Right lobe of liver (tissue), 6 donors: ENCODE data around the gene MAP7D3. TPM values are rescaled to one million over a fixed set of nuclear protein-coding genes. Genes with fewer than 3 reads are reported as not detected.

Source experiments
- ATAC-seq, 4 donors: fragments of 200-7000 bp; cut with Tn5 transposase; one replicate each; pipeline ENCODE4 v1.9.1; 2020; ENCODE audit warnings: mild to moderate bottlenecking in 4 of 4, moderate library complexity in 4 of 4
- DNase-seq, 3 donors: peaks; one replicate each; pipeline ENCODE4 v3.0.0-alpha.2; 2020
- H3K27ac ChIP-seq, 3 donors: fragments of 200-600 bp; one replicate each; pipeline ENCODE4 v1.8.0; 2022
- H3K27me3 ChIP-seq, 2 donors: fragments of 200-600 bp; one replicate each; pipeline ENCODE4 v1.8.0; 2022
- H3K36me3 ChIP-seq, 4 donors: fragments of 200-600 bp; sonication (generic) in 1 of 4; one replicate each; pipeline versions ENCODE4 v1.5.1 to v1.8.0; 2017 to 2022; ENCODE audit warnings: control low read depth in 1 of 4
- H3K4me1 ChIP-seq, 4 donors: fragments of 200-600 bp; sonication (generic) in 1 of 4; one replicate each; pipeline versions ENCODE4 v1.5.1 to v1.8.0; 2017 to 2022; ENCODE audit warnings: control low read depth in 1 of 4
- H3K4me3 ChIP-seq, 3 donors: fragments of 200-600 bp; one replicate each; pipeline ENCODE4 v1.8.0; 2022
- H3K9me3 ChIP-seq, 4 donors: fragments of 200-600 bp; sonication (generic) in 1 of 4; one replicate each; pipeline versions ENCODE4 v1.5.1 to v1.8.0; 2017 to 2022; ENCODE audit warnings: control low read depth in 1 of 4
- CTCF ChIP-seq, 4 donors: fragments of 200-600 bp in 3 of 4; fragments of 450-650 bp in 1 of 4; IDR thresholded peaks; one replicate each; pipeline versions ENCODE4 v1.5.1 to v1.8.0; 2016 to 2022; ENCODE audit warnings: antibody characterized with exemption in 4 of 4, mild to moderate bottlenecking in 2 of 4
- POLR2A ChIP-seq: fragments of 450-650 bp; IDR thresholded peaks from one replicate; pipeline ENCODE4 v1.6.1; 2017; ENCODE audit warnings: antibody characterized with exemption, mild to moderate bottlenecking
- WGBS: methylation state at CpG from one replicate; pipeline ENCODE4 v1.1.6; 2018; ENCODE audit warnings: low coverage, low lambda C conversion rate; ENCODE audit not compliant: insufficient coverage; ENCODE audit errors: missing lambda C conversion rate; 5-methylcytosine and 5-hydroxymethylcytosine counted together
- intact Hi-C, 2 donors: fragments of 100-400 bp; cut with DNase I; formaldehyde crosslinking; loops; one replicate each; pipeline versions ENCODE4 v1.11.2 to v1.14.1; 2022
- total RNA-seq, 6 experiments: library from RNA; depleted of rRNA in 2 of 6; stranded (reverse); fragments of >200 nt in 2 of 6; fragmentation: NEBNext Ultra II Directional in 3 of 6; extraction: Animal tissue kit (Norgen Biotek cat#: 25700) in 3 of 6; gene quantifications; one replicate each; pipeline versions ENCODE4 v1.1.0 to v1.2.4, GENCODE V29; 2016 to 2023
- donor health status: DM: no; HTN: yes; CAD: no.
- donor health status: DM: no; HTN: no; CAD: no.
- donor health status: DM: no; HTN: no; CAD: no.
- donor health status: DM: no; HTN: yes; CAD: no.
- donor health status: DM: no; HTN: yes; CAD: no.

The MAP7D3 gene
- total RNA-seq, 6 experiments from 2014 or later = 2.4 to 5.4 (median 4.1) TPM

GRCh38 chrX:136220951-136221350 lies 30.2 kb downstream of the MAP7D3 start:
- Histone ChIP-seq H3K27me3 (peaks cover 0 to 4% of the 10 kb centered on the region in 2 donors), H3K27ac (no peak overlapping the region), H3K4me1 (no peaks in the 10 kb centered on the region), H3K4me3 (no peak overlapping the region), H3K36me3 (peaks cover 0 to 37% (median 1%) of the 10 kb centered on the region in 4 donors), H3K9me3 (no peaks in the 10 kb centered on the region)
- 49% methylated on average over 3 of the region's 3 CpGs for WGBS
- TF ChIP-seq POLR2A (no peak), CTCF (IDR thresholded peaks at IDR 0.05) (no peak)
- DNase-seq (no peak), ATAC-seq (no peak)
- intact Hi-C loops = no loop called here

GRCh38 chrX:136220540-136220939 lies 30.7 kb downstream of the MAP7D3 start:
- no peaks in the 10 kb centered on the region for H3K9me3 ChIP-seq
- DNase-seq (no peak), ATAC-seq (no peak)
- H3K4me1 ChIP-seq = no peaks in the 10 kb centered on the region
- H3K4me3 ChIP-seq = no peak overlapping the region
- no peak overlapping the region for H3K27ac ChIP-seq
- H3K27me3 ChIP-seq = peaks cover 0 to 4% of the 10 kb centered on the region in 2 donors
- WGBS = 55% methylated on average over 4 of the region's 4 CpGs
- intact Hi-C loops = no loop called here
- peaks cover 0 to 35% (median 1%) of the 10 kb centered on the region in 4 donors for H3K36me3 ChIP-seq
- no peak for TF ChIP-seq CTCF (IDR thresholded peaks at IDR 0.05)

GRCh38 chrX:136219893-136220292 lies 31.3 kb downstream of the MAP7D3 start:
- H3K4me3 ChIP-seq = no peak overlapping the region
- H3K36me3 ChIP-seq = peaks cover 0 to 32% (median 1%) of the 10 kb centered on the region in 4 donors
- no peak overlapping the region for H3K27ac ChIP-seq
- no peak for TF ChIP-seq CTCF (IDR thresholded peaks at IDR 0.05)
- TF ChIP-seq POLR2A = no peak
- H3K27me3 ChIP-seq = peaks cover 0 to 4% of the 10 kb centered on the region in 2 donors
- WGBS = 84% methylated on average over 5 of the region's 5 CpGs
- intact Hi-C loops = no loop called here
- no peaks in the 10 kb centered on the region for H3K9me3 ChIP-seq
- no peak for DNase-seq
- no peaks in the 10 kb centered on the region for H3K4me1 ChIP-seq
- peak in 1 of 4 donors; percentile 26 for ATAC-seq

- intact Hi-C loops = no loop called here
- Histone ChIP-seq H3K4me3 (no peak overlapping the region), H3K4me1 (no peaks in the 10 kb centered on the region)
Measured at GRCh38 chrX:136215559-136215958, 35.6 kb downstream of the MAP7D3 start.

More at GRCh38 chrX:136215559-136215958, 35.6 kb downstream of the MAP7D3 start:
- peaks cover 0 to 10% (median 0%) of the 10 kb centered on the region in 4 donors for H3K36me3 ChIP-seq
- H3K9me3 ChIP-seq = no peaks in the 10 kb centered on the region
- H3K27me3 ChIP-seq = peaks cover 0 to 3% of the 10 kb centered on the region in 2 donors
- H3K27ac ChIP-seq = no peak overlapping the region
- TF ChIP-seq CTCF (IDR thresholded peaks at IDR 0.05) (no peak), POLR2A (no peak)
- ATAC-seq = no peak
- no peak for DNase-seq
